Mammary epithelial cell (primary cell): ENCODE measurements around the gene STRBP.

ENCODE experiments used
- CTCF ChIP-seq, 2 donors: IDR thresholded peaks in 1 of 2; conservative IDR thresholded peaks in 1 of 2; 2 replicates each; pipeline ENCODE4 v1.5.1; 2011 to 2012; ENCODE audit warnings: inconsistent platforms in 2 of 2, low read length in 2 of 2, mild to moderate bottlenecking in 2 of 2, control low read depth in 1 of 2, low read depth in 1 of 2; ENCODE audit not compliant: insufficient read depth in 1 of 2; ENCODE audit errors: extremely low read depth in 1 of 2
- EZH2 ChIP-seq: IDR thresholded peaks from 2 replicates; pipeline ENCODE4 v1.6.1; 2012; ENCODE audit warnings: low read length, inconsistent platforms, borderline replicate concordance

- TF ChIP-seq CTCF (conservative IDR thresholded peaks at IDR 0.05 in 1 of 2, IDR thresholded peaks at IDR 0.05 in 1 of 2; ENCODE audit: extremely low read depth in 1 of 2, insufficient read depth in 1 of 2, low read depth in 1 of 2, low read length in 2 of 2): no peak
- no peak for TF ChIP-seq EZH2
Measured at GRCh38 chr9:123314617-123315016, 46.2 kb upstream of the STRBP start.
